ENCODE results near the gene REG4. TPM values are rescaled to one million over a fixed set of nuclear protein-coding genes. Genes with fewer than 3 reads are reported as not detected.
A peak's percentile ranks its signal among the peaks of the same experiment; 100 is the strongest.

REG4 gene
- total and polyA plus RNA-seq, 2 experiments from 2014 or later: not detected

GRCh38 chr1:119774746-119775490 is 36.3 kb downstream of the REG4 start:
- Histone ChIP-seq H3K27ac (no peak overlapping the region), H3K27me3 (no peaks in the 10 kb centered on the region), H3K36me3 (no peaks in the 10 kb centered on the region), H3K4me3 (no peak overlapping the region), H3K9me3 (ENCODE audit: low read depth) (no peaks in the 10 kb centered on the region), H3K4me1 (ENCODE audit: low read depth) (peaks cover 22% of the 10 kb centered on the region)
- no peak for DNase-seq (ENCODE audit: low read depth in 1 of 2, low spot score in 1 of 2)
- TF ChIP-seq CTCF (IDR thresholded peaks at IDR 0.05; ENCODE audit: low read depth, low read length): no peak

- no peaks in the 10 kb centered on the region for H3K36me3 ChIP-seq
- TF ChIP-seq CTCF (IDR thresholded peaks at IDR 0.05; ENCODE audit: low read depth, low read length): no peak
- DNase-seq (ENCODE audit: low read depth in 1 of 2, low spot score in 1 of 2): peak; percentile 59 to 78
- H3K27me3 ChIP-seq: no peaks in the 10 kb centered on the region
- peaks cover 22% of the 10 kb centered on the region for H3K4me1 ChIP-seq (ENCODE audit: low read depth)
- peak overlapping the region; percentile 21 for H3K27ac ChIP-seq
- H3K4me3 ChIP-seq: no peak overlapping the region
- no peaks in the 10 kb centered on the region for H3K9me3 ChIP-seq (ENCODE audit: low read depth)
Observed at GRCh38 chr1:119773711-119774241, 37.5 kb downstream of the REG4 start.

GRCh38 chr1:119772298-119772697 is 39.0 kb downstream of the REG4 start:
- H3K9me3 ChIP-seq (ENCODE audit: low read depth): no peaks in the 10 kb centered on the region
- no peak overlapping the region for H3K27ac ChIP-seq
- H3K4me1 ChIP-seq (ENCODE audit: low read depth): peaks cover 22% of the 10 kb centered on the region
- no peak overlapping the region for H3K4me3 ChIP-seq
- no peaks in the 10 kb centered on the region for H3K36me3 ChIP-seq
- no peak for TF ChIP-seq CTCF (IDR thresholded peaks at IDR 0.05; ENCODE audit: low read depth, low read length)
- no peaks in the 10 kb centered on the region for H3K27me3 ChIP-seq
- no peak for DNase-seq (ENCODE audit: low read depth in 1 of 2, low spot score in 1 of 2)

GRCh38 chr1:119771770-119772169 is 39.5 kb downstream of the REG4 start:
- H3K4me1 ChIP-seq (ENCODE audit: low read depth): peaks cover 22% of the 10 kb centered on the region
- H3K27ac ChIP-seq: no peak overlapping the region
- no peak overlapping the region for H3K4me3 ChIP-seq
- H3K27me3 ChIP-seq: no peaks in the 10 kb centered on the region
- no peak for DNase-seq (ENCODE audit: low read depth in 1 of 2, low spot score in 1 of 2)
- TF ChIP-seq CTCF (IDR thresholded peaks at IDR 0.05; ENCODE audit: low read depth, low read length): no peak
- no peaks in the 10 kb centered on the region for H3K9me3 ChIP-seq (ENCODE audit: low read depth)
- no peaks in the 10 kb centered on the region for H3K36me3 ChIP-seq

GRCh38 chr1:119771016-119771415 is 40.2 kb downstream of the REG4 start:
- Histone ChIP-seq H3K9me3 (ENCODE audit: low read depth) (no peaks in the 10 kb centered on the region), H3K4me3 (no peak overlapping the region), H3K4me1 (ENCODE audit: low read depth) (peaks cover 25% of the 10 kb centered on the region), H3K27me3 (no peaks in the 10 kb centered on the region), H3K36me3 (no peaks in the 10 kb centered on the region), H3K27ac (no peak overlapping the region)
- no peak for TF ChIP-seq CTCF (IDR thresholded peaks at IDR 0.05; ENCODE audit: low read depth, low read length)
- peak; percentile 32 to 43 for DNase-seq (ENCODE audit: low read depth in 1 of 2, low spot score in 1 of 2)
